Activated naive CD4-positive, alpha-beta T cell treated with Interleukin-2 at 50 U/mL for 16 hours (primary cell): ENCODE results near the gene APOL1.
A peak's percentile ranks its signal among the peaks of the same experiment; 100 is the strongest.
"Not testable (repeated sequence)": the region's sequence is repeated elsewhere in the genome, so short reads cannot be mapped to it uniquely, and the experiment has no call there.

ENCODE experiments used
- DNase-seq: peaks from one replicate; pipeline ENCODE4 v3.0.0-alpha.2; 2020

Gene APOL1

DNA sequence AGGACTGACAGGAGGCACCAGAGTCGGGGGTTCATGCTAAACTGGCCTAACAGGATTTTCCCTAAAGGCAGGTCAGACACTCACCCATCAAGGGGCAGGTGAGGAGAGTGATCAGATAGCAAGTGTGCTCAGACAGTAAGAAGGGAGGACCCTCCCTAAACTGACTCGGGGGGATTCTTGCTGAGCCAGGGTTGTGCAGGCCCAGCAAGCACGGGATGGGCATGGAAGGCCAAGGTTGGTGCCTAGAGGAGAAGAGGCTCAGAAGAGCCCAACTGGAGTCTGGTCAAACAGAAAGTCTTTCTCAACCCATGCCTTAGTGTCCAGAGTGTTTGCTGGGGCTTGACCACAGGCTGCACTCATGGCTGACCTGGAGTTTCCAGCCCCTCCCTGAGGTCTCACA is 6.2 kb upstream of the APOL1 start:
- no peak for DNase-seq

DNA sequence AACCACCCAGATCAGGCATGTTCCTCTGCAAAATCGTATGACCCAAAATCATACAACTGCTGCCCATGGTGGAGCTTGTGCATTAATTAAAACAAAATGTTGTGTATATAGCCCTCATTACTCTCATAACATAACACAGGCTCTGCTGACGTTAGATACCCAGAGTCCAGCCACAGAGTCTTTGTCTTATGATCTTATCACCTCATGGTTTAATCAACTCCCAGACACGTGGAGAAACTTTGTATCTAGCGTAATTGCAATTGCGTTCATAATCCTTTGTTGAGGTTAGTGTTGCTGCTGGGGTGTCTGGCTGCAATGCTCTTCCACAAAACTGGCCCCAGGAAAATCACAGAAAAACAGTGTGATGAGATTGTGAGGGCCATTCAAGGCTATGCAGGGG is 5.0 kb upstream of the APOL1 start:
- DNase-seq, result no peak

DNA sequence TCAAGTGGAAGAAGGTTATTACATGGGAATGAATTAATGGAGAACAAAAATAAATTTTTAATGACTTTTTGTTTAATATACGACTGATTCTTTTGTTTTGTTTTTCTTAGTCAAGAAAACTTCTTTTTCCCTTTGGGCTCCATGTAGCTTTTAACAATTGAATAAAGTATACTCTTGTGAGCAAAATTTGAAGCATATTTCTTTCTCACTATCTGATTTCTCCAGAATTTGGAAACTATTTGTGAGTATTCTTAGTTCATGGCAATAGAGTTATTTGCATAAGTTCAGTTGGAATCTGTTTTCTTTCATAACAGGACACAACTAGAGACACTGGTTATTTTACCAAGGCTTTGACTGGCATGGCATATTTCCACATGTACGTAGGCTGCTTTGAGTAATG is 3.8 kb upstream of the APOL1 start:
- no peak for DNase-seq

DNA sequence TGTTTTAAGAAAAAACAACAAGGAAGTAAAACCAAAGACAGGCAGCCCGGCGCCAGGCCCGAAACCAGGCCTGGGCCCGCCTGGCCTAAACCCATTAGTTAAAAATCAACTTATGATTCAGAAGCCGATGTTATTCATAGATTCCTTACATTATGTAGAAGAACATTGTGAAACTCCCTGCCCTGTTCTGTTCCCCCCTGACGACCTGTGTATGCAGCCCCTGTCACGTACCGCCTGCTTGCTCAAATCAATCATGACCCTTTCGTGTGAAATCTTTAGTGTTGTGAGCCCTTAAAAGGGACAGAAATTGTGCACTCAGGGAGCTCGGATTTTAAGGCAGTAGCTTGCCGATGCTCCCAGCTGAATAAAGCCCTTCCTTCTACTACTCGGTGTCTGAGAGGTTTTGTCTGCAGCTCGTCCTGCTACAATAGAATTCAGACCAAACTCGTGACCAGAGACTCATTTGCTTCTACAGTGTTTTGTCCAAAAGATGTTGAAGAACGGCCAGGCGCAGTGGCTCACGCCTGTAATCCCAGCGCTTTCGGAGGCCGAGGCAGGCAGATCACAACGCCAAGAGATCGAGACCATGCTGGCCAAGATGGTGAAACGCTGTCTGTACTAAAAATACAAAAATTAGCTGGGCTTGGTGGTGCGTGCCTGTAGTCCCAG is 2.5 kb upstream of the APOL1 start:
- not testable (repeated sequence) for DNase-seq

DNA sequence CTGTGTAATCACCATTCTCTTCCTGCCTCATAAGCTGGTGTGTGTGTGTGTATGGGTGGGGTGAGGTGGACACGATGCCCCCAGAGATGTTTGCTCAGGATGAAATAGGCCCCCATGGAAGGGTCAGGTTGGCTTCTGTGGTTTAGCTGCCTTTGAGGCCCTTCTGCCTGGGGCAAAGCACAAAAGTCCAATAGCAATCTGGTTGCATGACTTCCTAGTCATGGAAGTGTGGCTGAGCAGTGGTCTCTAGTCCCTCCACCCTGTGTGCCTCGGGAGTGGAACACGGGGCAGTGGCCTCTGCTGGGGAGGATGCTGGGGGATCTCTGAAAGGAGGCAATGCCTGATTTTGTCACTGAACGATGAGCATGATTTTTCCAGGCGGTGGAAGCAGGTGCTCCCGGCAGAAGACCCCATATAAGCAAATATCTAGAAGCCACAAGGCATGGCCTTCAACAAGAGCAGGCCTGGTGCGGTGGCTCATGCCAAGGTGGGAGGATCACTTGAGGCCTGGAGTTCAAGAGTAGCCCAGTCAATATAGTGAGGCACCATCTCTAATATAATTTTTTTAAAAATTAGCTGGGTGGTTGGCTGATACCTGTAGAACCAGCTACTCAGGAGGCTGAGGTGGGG is 839 bp upstream of the APOL1 start:
- DNase-seq, result not testable (repeated sequence)

DNA sequence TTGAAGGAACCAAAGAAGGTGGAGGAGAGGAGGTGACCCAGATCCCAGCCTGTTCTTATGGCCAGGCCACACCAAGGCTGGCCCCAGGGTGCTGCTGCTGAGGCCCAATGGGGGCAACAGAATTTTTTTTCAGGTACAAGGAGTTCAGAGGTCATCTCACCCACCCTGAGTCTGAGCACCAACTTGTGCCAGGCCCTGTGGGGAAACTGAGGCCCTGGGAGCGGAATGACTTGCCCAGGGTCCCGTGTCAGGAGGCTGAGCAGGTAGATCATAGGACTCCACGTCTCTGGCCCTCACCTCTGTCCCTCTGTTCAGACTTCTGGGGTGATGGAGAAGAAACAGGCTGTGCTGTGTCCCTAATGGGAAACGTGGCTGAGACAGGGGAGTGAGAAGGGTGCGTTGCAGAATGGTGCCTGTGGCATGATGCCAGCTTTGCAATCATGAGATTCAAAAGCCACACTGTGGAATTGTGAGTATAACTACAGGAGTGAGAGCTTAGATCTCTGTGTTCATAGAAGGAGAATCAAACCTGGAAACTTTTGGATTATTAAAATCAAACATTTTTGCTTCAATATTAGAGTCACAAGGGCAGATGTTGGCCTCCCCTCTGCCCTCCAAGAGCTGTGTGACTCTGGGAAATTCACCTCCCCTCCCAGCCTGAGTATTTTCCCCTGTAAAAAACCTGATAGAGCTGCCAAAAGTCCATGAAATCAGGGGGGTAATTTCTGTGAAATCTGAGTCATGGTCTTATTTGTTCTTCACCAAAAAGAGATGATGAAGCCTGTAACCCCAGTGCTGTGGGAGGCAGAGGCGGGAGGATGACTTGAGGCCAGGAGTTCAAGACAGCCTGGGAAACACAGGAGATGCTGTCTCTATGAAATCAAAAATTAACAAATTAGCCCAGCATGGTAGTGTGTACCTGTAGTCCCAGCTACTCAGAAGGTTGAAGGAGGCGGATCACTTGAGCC is 874 bp downstream of the APOL1 start:
- peak; percentile 69 for DNase-seq

DNA sequence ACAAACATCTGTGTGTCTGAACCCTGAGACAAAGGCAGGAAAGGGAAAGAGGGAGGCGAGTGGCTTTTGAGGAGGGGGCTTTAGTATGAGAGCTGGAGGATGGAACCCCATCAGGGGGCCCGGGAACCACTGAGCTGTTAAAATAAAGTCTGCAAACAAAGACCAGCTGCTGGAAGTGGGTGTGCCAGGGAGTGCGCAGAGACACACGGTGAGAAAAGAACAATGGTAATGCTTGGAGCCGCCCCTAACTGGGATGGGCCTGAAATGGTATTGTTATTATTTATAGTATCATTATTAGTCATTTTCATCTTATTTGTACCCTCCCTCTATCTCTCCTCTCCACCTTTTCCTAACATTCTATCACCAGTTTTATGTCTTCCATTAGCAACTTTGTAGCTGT is 2.6 kb downstream of the APOL1 start:
- not testable (repeated sequence) for DNase-seq

DNA sequence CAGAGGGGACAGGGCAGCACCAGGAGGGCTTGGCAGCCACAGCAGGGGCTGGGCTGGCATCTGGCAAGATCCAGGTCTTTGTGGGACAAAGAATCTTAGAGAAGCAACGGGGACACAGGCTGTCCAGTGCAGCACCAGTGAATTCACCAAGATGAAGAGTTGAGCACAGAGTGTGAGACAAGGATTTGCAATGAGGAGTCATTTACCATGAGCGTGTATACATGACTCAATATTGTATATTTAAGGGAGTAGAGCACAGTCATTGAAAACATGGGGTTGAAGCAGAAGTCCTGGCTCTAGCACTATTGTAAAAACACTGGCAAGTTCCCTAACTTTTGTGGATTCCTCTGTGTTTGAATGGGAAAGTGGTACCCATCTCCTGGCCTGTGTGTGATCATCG is 3.5 kb downstream of the APOL1 start:
- DNase-seq, result no peak

DNA sequence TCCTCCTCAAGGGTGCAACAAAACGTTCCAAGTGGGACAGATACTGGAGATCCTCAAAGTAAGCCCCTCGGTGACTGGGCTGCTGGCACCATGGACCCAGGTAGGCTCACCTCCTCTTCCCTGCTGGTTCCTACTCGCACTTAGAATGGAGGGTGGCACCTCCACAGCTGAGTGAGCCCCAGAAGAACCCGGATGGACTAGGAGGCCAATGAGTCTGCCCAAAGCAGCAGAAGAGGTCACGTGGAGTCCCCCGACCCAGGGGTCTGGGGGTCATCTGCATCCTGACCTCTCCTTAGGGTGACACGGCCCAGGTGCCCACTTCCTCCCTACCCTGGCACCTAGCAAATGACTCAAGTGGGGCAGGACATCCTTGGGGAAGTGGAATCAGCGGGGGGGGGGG is 4.4 kb downstream of the APOL1 start:
- no peak for DNase-seq

DNA sequence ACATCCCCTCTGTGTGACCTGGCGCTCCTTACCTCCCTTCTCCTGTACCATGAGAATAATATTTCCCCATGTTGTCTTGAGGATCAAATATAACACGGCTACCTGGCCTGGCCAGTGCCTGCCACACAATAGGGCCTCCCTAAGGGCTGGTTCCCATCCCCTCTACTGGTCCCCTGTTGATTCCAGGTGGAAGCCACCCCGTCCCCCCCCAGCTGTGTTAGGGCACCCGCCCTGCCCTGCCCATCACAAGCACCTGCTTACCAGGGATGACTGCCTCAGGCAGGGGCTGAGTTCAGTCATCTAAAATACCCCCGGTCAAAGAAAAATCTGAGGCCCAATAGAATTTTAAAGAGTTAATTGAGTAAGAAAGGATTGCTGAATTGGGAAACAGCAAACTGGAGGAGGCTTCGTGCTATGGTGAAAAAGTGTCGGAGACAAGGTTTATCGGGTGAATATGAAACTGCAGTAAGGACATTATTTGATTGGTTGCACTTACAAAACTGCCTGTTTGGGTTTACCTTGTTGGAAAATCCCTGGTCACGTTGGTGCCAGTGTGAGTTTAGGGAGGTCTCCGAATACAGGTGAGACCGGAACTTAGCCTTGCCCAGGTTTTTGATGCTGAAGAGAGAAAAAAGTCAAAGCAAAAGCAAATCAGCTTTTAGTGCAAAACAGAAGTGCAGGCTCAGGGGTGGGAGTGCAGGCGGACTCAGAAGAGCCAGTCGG is 5.2 kb downstream of the APOL1 start:
- no peak for DNase-seq

DNA sequence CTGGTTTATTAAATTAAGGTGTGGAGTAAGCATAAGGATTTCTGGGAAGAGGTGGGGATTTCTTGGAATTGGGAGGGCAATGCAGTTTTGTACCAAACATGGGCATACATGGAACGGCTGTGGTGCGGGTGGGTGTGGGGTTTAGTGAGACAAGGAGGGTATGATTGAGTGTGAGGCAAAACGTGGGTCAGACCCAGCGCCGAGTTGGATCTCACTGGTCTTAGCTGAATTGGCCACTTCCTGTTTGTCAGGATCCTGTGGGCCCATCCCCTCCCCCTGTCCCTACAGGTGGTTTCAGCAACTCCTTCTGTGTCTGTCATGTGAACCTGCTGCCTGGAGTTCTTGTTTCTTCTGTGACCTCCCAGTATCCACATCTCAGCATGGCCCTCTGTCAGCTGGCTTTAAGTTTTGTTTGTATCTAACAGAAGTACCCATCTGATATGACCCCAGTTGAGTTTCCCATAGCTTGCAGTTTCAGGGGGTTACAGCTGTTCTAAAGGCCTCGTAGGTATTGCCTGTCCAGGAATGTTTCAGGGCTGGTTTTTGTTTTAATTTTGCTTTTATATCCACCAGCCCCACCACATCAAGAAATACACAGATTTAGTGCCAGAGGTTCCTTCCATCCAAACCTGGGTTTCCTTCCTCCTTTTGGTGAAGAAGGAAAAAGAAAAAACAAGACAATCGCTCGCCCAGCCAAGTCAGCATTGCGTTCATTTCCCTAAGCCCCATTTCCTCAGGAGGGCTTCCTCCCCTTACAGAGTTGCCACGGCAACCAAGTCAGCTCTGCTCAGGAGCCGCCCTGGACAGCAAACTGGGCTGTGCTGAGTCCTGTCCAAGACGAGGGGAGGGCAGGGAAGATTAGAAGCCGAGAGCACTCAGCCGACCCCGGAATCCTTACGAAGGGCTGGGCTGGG is 6.0 kb downstream of the APOL1 start:
- DNase-seq, result peak; percentile 33

DNA sequence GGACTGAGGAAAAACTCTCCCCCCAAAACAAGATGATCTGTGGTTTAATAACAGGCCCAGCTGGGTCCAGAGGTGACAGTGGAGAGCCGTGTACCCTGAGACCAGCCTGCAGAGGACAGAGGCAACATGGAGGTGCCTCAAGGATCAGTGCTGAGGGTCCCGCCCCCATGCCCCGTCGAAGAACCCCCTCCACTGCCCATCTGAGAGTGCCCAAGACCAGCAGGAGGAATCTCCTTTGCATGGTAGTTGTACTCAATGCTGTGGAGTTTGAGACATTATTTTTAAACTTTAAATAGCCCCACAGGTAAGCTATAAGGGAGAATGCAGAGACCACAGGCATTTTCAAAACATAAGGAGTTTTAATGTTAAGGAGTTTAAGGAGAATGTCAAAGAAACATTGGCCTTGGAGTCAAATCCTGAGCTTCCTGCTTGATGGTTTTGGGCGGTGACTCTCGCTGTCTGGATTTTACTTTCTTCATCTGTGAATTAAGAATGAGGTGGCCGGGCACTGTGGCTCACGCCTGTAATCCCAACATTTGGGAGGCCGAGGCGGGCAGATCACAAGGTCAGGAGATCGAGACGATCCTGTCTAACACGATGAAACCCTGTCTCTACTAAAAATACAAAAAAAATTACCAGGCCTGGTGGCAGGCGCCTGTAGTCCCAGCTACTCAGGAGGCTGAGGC is 6.8 kb downstream of the APOL1 start:
- DNase-seq, result no peak

DNA sequence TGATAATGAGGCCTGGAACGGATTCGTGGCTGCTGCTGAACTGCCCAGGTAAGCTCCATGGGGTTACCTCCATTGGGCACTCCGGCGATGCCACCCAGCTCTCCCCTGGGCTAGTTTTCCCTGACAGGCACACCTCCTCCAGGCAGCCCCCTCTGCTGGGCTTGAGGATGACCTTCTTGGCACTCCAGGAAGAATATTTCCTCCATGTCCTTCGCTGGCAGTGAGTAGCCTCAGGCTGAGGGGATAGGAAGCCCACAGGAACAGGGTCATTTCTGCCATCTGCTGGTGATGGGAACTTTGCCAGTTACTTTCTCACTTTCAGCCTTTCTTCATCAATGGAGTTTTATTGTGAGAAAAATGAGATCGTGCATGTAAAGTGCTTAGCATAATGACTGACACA is 8.7 kb downstream of the APOL1 start:
- not testable (repeated sequence) for DNase-seq

DNA sequence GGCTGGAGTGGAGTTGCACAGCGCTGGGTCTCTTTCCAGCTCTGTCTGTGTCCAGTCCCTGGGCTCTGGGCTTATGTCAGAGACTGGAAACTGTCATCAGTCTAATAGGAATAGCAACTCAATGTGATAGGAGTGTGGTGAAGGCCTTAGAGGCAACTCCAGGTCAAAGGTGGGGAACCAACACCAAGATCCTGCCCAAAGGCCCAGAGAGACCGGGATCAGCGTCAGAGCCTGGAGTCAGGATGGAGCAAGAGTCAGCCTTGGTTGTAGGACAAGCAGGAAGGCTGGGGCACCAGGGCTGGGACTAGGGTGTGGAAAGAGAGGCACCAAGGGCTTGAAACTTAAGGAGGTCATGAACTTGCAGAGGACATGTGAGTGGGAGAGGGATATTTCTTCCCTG is 9.4 kb downstream of the APOL1 start:
- DNase-seq, result not testable (repeated sequence)

DNA sequence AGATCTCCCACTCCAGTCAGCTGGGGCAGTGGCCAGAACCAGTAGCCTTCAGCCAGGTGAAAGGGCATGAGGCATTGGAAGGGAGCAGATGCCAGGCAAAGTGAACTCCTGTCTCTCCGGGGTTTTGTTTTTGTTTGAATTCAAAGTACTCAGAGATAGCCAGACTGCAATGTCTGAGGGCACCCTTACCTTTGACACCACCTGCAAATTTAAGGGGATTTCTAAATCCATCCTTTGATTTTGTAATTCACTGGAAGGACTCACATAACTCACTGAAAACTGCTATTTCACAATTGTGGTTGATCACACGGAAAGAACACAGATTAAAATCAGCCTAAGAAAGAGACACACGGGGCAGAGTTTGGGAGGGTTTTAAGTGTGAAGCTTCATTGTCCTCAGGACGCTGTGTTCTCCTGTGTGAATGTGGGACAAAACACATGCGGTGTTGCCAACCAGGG is 10.3 kb downstream of the APOL1 start:
- DNase-seq, result not testable (repeated sequence)

DNA sequence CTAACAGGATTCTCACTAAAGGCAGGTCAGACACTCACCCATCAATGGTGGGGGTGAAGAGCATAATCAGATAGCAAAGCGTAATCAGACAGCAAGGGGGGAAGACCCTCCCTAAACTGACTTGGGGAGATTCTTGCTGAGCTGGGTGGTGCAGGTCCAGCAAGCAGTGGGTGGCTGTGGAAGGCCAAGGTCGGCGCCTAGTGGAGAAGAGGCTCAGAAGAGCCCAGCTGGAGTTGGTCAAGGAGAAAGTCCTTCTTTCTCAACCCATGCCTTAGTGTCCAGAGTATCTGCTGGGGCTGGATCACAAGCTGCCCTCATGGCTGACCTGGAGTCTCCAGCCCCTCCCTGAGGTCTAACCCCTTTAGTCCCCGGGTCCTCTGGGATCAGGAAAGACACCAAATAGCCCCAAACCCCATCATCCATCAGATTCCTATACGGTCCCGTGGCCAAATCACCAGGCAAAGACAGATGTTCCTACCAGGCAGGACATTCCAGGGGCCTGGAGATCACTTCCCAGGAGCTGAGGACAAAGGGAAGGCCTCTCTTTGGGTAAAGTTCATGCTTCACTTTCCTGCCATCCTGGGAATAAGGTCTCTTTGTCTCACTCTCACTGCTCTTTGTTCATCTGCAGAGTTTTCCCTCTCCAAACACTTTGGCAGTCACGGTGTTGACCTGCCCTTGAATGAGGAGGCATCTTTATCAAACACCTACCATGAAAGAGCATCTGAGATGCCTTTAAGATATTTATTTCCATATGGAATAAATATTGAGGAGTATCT is 11.1 kb downstream of the APOL1 start:
- not testable (repeated sequence) for DNase-seq

DNA sequence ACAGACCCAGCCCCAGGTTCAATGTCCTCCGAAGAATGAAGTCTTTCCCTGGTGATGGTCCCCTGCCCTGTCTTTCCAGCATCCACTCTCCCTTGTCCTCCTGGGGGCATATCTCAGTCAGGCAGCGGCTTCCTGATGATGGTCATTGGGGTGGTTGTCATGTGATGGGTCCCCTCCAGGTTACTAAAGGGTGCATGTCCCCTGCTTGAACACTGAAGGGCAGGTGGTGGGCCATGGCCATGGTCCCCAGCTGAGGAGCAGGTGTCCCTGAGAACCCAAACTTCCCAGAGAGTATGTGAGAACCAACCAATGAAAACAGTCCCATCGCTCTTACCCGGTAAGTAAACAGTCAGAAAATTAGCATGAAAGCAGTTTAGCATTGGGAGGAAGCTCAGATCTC is 14.1 kb downstream of the APOL1 start:
- no peak for DNase-seq

DNA sequence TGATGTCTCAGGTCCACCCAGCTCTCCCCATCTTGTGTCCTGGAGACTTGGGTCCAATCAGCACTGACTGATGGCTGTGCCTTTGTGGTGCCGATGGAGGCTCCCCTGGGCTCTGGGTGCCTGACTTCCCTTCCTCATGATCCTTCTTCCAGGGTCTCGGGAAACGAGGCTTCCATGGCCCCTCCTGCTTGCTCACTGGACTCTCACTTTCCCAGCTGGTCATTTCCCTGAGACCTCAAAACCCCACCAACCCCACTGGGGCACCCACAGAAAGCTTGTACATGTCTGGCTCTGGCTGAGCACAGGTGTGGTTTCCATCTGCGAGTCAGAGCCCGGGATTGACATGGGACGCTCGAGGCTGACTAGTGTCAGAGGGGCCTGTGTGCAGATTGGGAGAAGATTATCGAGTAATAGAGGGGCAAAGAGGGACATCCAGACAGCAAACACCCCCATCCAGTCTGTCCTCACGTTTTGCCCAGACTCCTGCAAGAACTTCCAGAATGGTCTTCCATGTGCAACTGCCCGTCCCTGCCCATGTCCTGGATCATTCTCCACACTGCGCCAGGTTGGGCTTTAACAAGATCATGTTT is 15.1 kb downstream of the APOL1 start:
- no peak for DNase-seq

DNA sequence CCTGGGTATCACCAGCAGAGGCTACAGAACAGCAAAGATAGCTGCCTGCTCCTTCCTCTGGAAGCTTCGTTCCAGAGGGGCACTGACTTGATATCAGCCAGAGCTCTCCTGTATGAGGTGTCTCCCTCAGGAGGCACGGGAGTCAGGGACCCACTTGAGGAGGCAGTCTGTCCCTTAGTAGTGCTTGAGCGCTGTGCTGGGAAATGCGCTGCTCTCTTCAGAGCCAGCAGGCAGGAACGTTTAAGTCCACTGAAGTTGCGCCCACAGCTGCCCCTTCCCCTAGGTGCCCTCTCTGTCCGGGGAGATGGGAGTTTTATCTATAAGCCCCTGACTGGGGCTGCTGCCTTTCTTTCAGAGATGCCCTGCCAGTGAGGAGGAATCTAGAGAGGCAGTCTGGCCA is 18.3 kb downstream of the APOL1 start:
- not testable (repeated sequence) for DNase-seq

DNA sequence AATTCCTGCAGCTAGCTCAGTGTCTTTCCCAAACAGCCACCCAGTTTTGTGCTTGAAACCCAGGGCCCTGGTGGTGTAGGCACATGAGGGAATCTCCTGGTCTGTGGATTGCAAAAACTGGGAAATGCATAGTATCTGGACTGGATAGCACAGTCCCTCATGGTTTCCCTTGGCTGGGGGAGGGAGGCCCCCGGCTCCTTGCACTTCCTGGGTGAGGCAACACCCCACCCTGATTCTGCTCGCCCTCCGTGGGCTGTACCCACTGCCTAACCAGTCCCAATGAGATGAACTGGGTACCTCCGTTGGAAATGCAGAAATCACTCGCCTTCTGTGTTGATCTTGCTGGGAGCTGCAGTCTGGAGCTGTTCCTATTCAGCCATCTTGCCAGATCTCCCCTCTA is 19.0 kb downstream of the APOL1 start:
- DNase-seq, result not testable (repeated sequence)
